Endothelial cell of umbilical vein (primary cell): ENCODE results near the gene MAPKAPK2. TPM values are rescaled to one million over a fixed set of nuclear protein-coding genes. Genes with fewer than 3 reads are reported as not detected.

Experiments
- BruUV-seq: library from RNA; stranded (reverse); fragments of 400-500 nt; replicated peaks from 2 replicates; lab custom pipeline; 2021; lab: Mats Ljungman, UMichigan
- CTCF ChIA-PET: fragments of 300-600, 350-600 bp; sonication (Branson Sonifier 250); formaldehyde crosslinking; loops from one replicate; lab custom pipeline; 2021; ENCODE audit warnings: antibody characterized with exemption, inconsistent platforms; lab: Charles Lee
- POLR2A ChIA-PET: fragments of 300-600, 350-600 bp; sonication (Branson Sonifier 250); formaldehyde crosslinking; loops from one replicate; lab custom pipeline; 2021; ENCODE audit warnings: antibody characterized with exemption, inconsistent platforms; lab: Charles Lee
- DNase-seq: peaks from one replicate; pipeline ENCODE4 v3.0.0-alpha.2; 2011; ENCODE audit warnings: low read depth, low spot score
- FAIRE-seq: peaks from 2 replicates; lab custom pipeline; 2011; peaks lifted over from hg19 to GRCh38; lab: Jason Lieb, UNC
- H2AFZ ChIP-seq: 2 replicates; pipeline ENCODE4 v1.6.0; 2012; ENCODE audit warnings: low read depth, low read length, control low read depth, inconsistent platforms
- H3K27ac ChIP-seq: 2 replicates; pipeline ENCODE4 v1.5.1; 2011; ENCODE audit warnings: low read depth, mild to moderate bottlenecking, control low read depth, low read length, moderate library complexity; ENCODE audit not compliant: insufficient read depth
- H3K27me3 ChIP-seq, 2 experiments: 2 replicates each; pipeline versions ENCODE4 v1.6.0 to v1.6.1; 2011; ENCODE audit warnings: low read length in 2 of 2, mixed read lengths in 1 of 2; ENCODE audit not compliant: control insufficient read depth in 2 of 2, insufficient read depth in 2 of 2
- H3K36me3 ChIP-seq, 2 experiments: 2 replicates in 1 of 2; 3 replicates in 1 of 2; pipeline ENCODE4 v1.5.1; 2011; ENCODE audit warnings: low read length in 2 of 2, mild to moderate bottlenecking in 1 of 2, moderate library complexity in 1 of 2; ENCODE audit not compliant: control insufficient read depth in 2 of 2, insufficient read depth in 2 of 2; ENCODE audit errors: extremely low read depth in 1 of 2
- H3K4me1 ChIP-seq: 3 replicates; pipeline ENCODE4 v1.5.1; 2011; ENCODE audit warnings: mild to moderate bottlenecking, low read length; ENCODE audit not compliant: control insufficient read depth, insufficient read depth; ENCODE audit errors: extremely low read depth
- H3K4me2 ChIP-seq: 2 replicates; pipeline ENCODE4 v1.6.1; 2011; ENCODE audit warnings: low read length, control low read depth, mixed read lengths; ENCODE audit not compliant: insufficient read depth
- H3K4me3 ChIP-seq, 3 experiments: fragments of 200-600 bp in 1 of 3; sonication (generic), shearing (Covaris generic) in 1 of 3; replicated peaks in 1 of 3; 2 replicates each; pipeline ENCODE4 v1.5.1; 2011 to 2016; ENCODE audit warnings: control low read depth in 3 of 3, low read length in 3 of 3, mild to moderate bottlenecking in 2 of 3, inconsistent platforms in 1 of 3, low read depth in 1 of 3, moderate library complexity in 1 of 3; ENCODE audit not compliant: insufficient read depth in 1 of 3
- H3K79me2 ChIP-seq: 2 replicates; pipeline ENCODE4 v1.6.0; 2012; ENCODE audit warnings: low read length, inconsistent platforms; ENCODE audit not compliant: control insufficient read depth, insufficient read depth
- H3K9ac ChIP-seq: replicated peaks from 2 replicates; pipeline ENCODE3; 2011; ENCODE audit warnings: low read length, control low read depth; ENCODE audit not compliant: insufficient read depth; ENCODE audit errors: extremely low read depth
- H3K9me1 ChIP-seq: replicated peaks from 3 replicates; pipeline ENCODE4 v1.6.0; 2011; ENCODE audit warnings: mild to moderate bottlenecking, low read length; ENCODE audit not compliant: control insufficient read depth, insufficient read depth; ENCODE audit errors: extremely low read depth
- H3K9me3 ChIP-seq: replicated peaks from 2 replicates; pipeline ENCODE4 v1.5.1; 2012; ENCODE audit warnings: low read length, inconsistent platforms; ENCODE audit not compliant: control insufficient read depth, insufficient read depth
- H4K20me1 ChIP-seq: replicated peaks from 2 replicates; pipeline ENCODE3; 2011; ENCODE audit warnings: mild to moderate bottlenecking, low read length; ENCODE audit not compliant: control insufficient read depth, insufficient read depth; ENCODE audit errors: extremely low read depth
- CTCF ChIP-seq, 2 donors: IDR thresholded peaks; 1 replicate in 1 of 2; 2 replicates in 1 of 2; pipeline ENCODE4 v1.5.1; 2011; ENCODE audit warnings: low read length in 2 of 2, mild to moderate bottlenecking in 2 of 2, moderate library complexity in 2 of 2, control low read depth in 1 of 2, inconsistent platforms in 1 of 2, low read depth in 1 of 2; ENCODE audit not compliant: insufficient read depth in 1 of 2; ENCODE audit errors: extremely low read depth in 1 of 2
- EZH2 ChIP-seq: IDR thresholded peaks from 2 replicates; pipeline ENCODE4 v1.6.1; 2012; ENCODE audit warnings: borderline replicate concordance, low read depth, mild to moderate bottlenecking, moderate library complexity, low read length, inconsistent platforms; ENCODE audit not compliant: severe bottlenecking
- FOS ChIP-seq: IDR thresholded peaks from 2 replicates; pipeline ENCODE4 v1.6.1; 2011; ENCODE audit warnings: mild to moderate bottlenecking, low read length, moderate library complexity, borderline replicate concordance; ENCODE audit not compliant: insufficient read depth
- GATA2 ChIP-seq: IDR thresholded peaks from 2 replicates; pipeline ENCODE4 v1.7.0; 2011; ENCODE audit warnings: low read depth, mild to moderate bottlenecking, moderate library complexity, mixed read lengths, low read length; ENCODE audit not compliant: insufficient read length, insufficient read depth
- JUN ChIP-seq: IDR thresholded peaks from 2 replicates; pipeline ENCODE4 v1.6.1; 2011; ENCODE audit warnings: borderline replicate concordance, low read depth; ENCODE audit not compliant: insufficient read length, insufficient read depth
- MAX ChIP-seq: IDR thresholded peaks from 2 replicates; pipeline ENCODE4 v1.6.1; 2011; ENCODE audit not compliant: insufficient read depth, insufficient read length
- MYC ChIP-seq: IDR thresholded peaks from one replicate; pipeline ENCODE4 v1.6.1; 2011; ENCODE audit warnings: mild to moderate bottlenecking, low read depth, low read length
- POLR2A ChIP-seq: IDR thresholded peaks from 2 replicates; pipeline ENCODE4 v1.6.1; 2012; ENCODE audit warnings: low read depth, mild to moderate bottlenecking, control low read depth, low read length
- POLR2AphosphoS5 ChIP-seq: IDR thresholded peaks from 2 replicates; pipeline ENCODE4 v1.6.1; 2012; ENCODE audit warnings: low read depth, mild to moderate bottlenecking, control low read depth, low read length, moderate library complexity; ENCODE audit not compliant: insufficient read depth
- dilution Hi-C: fragments of 300-500 bp; cut with MboI; formaldehyde crosslinking; loops from one replicate; pipeline ENCODE4 v1.15.0; 2019; ENCODE audit warnings: low sequenced_read_pairs; ENCODE audit not compliant: extremely low pct_ligation_motif_present
- intact Hi-C: fragments of 100-400 bp; cut with micrococcal nuclease; formaldehyde crosslinking; loops from one replicate; pipeline ENCODE4 v1.10.0; 2022
- polyA plus RNA-seq, 4 experiments: library from polyadenylated mRNA; depleted of rRNA in 3 of 4; stranded (reverse) in 3 of 4; unstranded in 1 of 4; fragments of >200 nt; gene quantifications; 2 replicates each; pipeline versions ENCODE4 v1.2.1 to v1.2.3, GENCODE V29; 2011 to 2012; ENCODE audit warnings: missing spikeins in 1 of 4
- total RNA-seq: library from RNA; stranded (reverse); gene quantifications from 2 replicates; pipeline ENCODE4 v1.2.3, GENCODE V29; 2021

The MAPKAPK2 gene
- total and polyA plus RNA-seq, 2 donors (not counting 3 experiments of a cell fraction or from before 2014, with no cell fraction given) = 52.9 to 69.1 TPM

GRCh38 chr1:206693029-206693428 lies 8.3 kb downstream of the MAPKAPK2 start:
- ChIA-PET POLR2A (no interaction called here), CTCF (interaction anchor here (0.8 to 2.1 kb wide), 6 partner anchors 9 to 33 kb away, joined by 3 to 10 read pairs (median 3); partner anchors contain the start of gene MAPKAPK2)
- no peaks in the 10 kb centered on the region for H3K27me3 ChIP-seq
- peak; percentile 60 for DNase-seq
- peaks cover 37% of the 10 kb centered on the region for H3K4me1 ChIP-seq
- no peak overlapping the region for H3K4me3 ChIP-seq
- FAIRE-seq = peak; percentile 73
- no peaks in the 10 kb centered on the region for H3K9me3 ChIP-seq
- no peak overlapping the region for H3K27ac ChIP-seq
- no TSS peak for BruUV-seq
- H3K79me2 ChIP-seq = peaks cover 89% of the 10 kb centered on the region
- no peak overlapping the region for H3K4me2 ChIP-seq
- no peak for TF ChIP-seq MAX
- TF ChIP-seq EZH2 = no peak
- TF ChIP-seq POLR2A = no peak
- TF ChIP-seq GATA2 = no peak
- TF ChIP-seq FOS = no peak
- TF ChIP-seq POLR2AphosphoS5 = no peak
- TF ChIP-seq JUN = no peak
- intact Hi-C loops (no loop called here), dilution Hi-C loops (no loop called here)
- H3K9ac ChIP-seq = no peak overlapping the region
- H3K9me1 ChIP-seq = no peaks in the 10 kb centered on the region
- H3K36me3 ChIP-seq = peaks cover 0 to 3% of the 10 kb centered on the region in 2 experiments
- no peak overlapping the region for H2AFZ ChIP-seq
- peaks cover 5% of the 10 kb centered on the region for H4K20me1 ChIP-seq

- no TSS peak for BruUV-seq
- no peaks in the 10 kb centered on the region for H3K9me3 ChIP-seq
- H3K4me1 ChIP-seq = peaks cover 34% of the 10 kb centered on the region
- H3K4me2 ChIP-seq = no peak overlapping the region
- no peak overlapping the region for H3K27ac ChIP-seq
- H3K9me1 ChIP-seq = no peaks in the 10 kb centered on the region
- intact Hi-C loops = no loop called here
- no peak overlapping the region for H3K9ac ChIP-seq
- H3K4me3 ChIP-seq = no peak overlapping the region
- DNase-seq (no peak), FAIRE-seq (peak; percentile 55)
- H3K27me3 ChIP-seq = no peaks in the 10 kb centered on the region
- no peak overlapping the region for H2AFZ ChIP-seq
- H3K36me3 ChIP-seq = peaks cover 0 to 3% of the 10 kb centered on the region in 2 experiments
- peaks cover 89% of the 10 kb centered on the region for H3K79me2 ChIP-seq
- POLR2A ChIA-PET = no interaction called here
- peaks cover 5% of the 10 kb centered on the region for H4K20me1 ChIP-seq
- TF ChIP-seq GATA2 = no peak
- no peak for TF ChIP-seq MYC
- TF ChIP-seq POLR2A = no peak
- no peak for TF ChIP-seq CTCF (IDR thresholded peaks at IDR 0.05; ENCODE audit: extremely low read depth in 1 of 2, insufficient read depth in 1 of 2, low read depth in 1 of 2, low read length in 2 of 2)
- dilution Hi-C loops = no loop called here
- CTCF ChIA-PET = interaction anchor here (1.0 to 1.2 kb wide), 3 partner anchors 9 to 32 kb away, joined by 3 read pairs; partner anchors contain the start of gene MAPKAPK2
Observed at GRCh38 chr1:206693592-206693991, 8.9 kb downstream of the MAPKAPK2 start.
